ENCODE results near the gene TBCB.
A peak's percentile ranks its signal among the peaks of the same experiment; 100 is the strongest.
"Not testable (repeated sequence)": the region's sequence is repeated elsewhere in the genome, so short reads cannot be mapped to it uniquely, and the experiment has no call there.

TBCB gene

DNA sequence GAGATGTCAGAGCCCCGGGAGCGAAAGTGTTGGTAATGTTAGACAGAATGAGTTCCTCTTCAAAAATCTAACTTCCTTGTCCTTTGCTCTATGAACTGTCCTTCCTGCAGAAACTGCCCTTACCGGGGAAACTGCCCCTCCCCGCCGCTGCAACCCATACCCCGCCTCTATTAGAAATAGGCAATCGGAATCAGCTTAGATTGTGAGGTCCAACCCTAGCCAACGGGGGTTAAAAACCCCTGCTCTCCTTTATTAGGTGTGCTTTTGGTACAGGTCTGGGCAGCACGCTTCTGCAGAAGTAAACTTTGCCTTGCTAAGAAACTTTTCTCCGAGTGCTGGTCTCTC is 13.1 kb downstream of the TBCB start:
- H3K4me3 ChIP-seq (replicated peaks in 1 of 2; ENCODE audit: low read depth in 2 of 2, low read length in 2 of 2) = peak overlapping the region; percentile 42 to 54
- no peak for DNase-seq (ENCODE audit: low read depth in 2 of 2)
- TF ChIP-seq, protein P1, sequence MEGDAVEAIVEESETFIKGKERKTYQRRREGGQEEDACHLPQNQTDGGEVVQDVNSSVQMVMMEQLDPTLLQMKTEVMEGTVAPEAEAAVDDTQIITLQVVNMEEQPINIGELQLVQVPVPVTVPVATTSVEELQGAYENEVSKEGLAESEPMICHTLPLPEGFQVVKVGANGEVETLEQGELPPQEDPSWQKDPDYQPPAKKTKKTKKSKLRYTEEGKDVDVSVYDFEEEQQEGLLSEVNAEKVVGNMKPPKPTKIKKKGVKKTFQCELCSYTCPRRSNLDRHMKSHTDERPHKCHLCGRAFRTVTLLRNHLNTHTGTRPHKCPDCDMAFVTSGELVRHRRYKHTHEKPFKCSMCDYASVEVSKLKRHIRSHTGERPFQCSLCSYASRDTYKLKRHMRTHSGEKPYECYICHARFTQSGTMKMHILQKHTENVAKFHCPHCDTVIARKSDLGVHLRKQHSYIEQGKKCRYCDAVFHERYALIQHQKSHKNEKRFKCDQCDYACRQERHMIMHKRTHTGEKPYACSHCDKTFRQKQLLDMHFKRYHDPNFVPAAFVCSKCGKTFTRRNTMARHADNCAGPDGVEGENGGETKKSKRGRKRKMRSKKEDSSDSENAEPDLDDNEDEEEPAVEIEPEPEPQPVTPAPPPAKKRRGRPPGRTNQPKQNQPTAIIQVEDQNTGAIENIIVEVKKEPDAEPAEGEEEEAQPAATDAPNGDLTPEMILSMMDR (IDR thresholded peaks at IDR 0.05; ENCODE audit: low read depth, low read length) = no peak

DNA sequence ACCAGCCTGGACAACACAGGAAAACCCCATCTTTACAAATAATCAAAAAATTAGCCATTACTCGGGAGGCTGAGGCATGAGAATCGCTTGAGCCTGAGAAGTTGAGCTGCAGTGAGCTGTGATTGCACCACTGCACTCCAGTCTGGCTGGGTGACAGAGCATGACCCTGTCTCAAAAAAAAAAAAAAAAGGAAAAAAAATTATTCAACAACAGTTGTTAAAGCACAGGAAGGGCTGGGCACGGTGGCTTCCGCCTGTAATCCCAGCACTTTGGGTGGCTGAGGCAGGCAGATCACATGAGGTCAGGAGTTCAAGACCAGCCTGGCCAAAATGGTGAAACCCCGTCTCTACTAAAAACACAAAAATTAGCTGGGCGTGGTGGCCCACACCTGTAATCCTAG is 16.0 kb downstream of the TBCB start:
- DNase-seq (ENCODE audit: low read depth in 2 of 2); H3K4me3 ChIP-seq (replicated peaks in 1 of 2; ENCODE audit: low read depth in 2 of 2, low read length in 2 of 2): not testable (repeated sequence)

DNA sequence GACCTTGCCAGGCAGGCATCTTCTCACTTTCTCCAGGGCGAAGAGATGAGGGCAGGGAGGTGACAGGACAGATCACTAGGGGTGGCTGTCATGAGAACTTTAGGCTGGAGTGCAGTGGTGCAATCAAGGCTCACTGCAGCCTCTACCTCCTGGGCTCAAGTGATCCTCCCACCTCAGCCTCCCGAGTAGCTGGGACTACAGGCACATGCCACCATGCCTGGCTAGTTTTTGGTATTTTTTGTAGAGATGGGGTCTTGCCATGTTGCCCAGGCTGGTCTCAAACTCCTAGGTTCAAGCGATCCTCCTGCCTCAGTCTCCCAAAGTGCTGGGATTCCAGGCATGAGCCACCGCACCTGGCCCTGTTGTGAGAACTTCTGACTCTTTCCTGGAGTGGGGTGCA is 19.6 kb downstream of the TBCB start:
- H3K4me3 ChIP-seq (replicated peaks in 1 of 2; ENCODE audit: low read depth in 2 of 2, low read length in 2 of 2); DNase-seq (ENCODE audit: low read depth in 2 of 2): not testable (repeated sequence)

DNA sequence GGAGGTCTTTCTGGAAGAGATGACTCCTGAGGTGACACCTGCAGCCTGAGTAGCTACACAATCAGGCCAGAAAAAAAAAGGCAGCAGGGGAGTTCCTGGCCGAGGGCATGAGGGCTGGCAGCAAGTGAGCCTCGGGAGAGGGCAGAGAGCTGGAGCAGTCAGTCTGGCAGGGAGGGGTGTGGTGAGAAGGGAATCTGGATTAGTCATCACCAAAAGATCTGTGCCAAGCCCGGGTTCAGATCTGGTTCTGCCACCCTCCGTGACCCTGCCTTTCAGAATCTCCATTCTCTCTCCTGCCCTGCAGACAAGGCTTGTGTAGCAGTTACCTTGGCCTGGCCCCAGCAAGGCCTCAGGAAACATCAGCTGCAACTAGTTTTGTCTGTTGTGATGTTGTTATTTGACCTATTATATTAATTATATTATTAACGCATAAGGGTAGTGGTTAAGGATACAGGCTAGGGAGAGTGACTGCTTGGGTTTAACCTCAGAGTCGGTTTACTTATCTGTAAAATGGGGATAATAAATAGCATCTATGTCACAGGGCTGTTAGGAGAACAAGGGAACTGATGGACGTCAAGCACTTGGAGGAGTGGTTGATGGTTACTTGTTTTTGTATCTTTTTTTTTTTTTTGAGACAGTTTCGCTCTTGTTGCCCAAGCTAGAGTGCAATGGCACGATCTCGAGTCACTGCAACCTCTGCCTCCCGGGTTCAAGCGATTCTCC is 21.9 kb downstream of the TBCB start:
- TF ChIP-seq, protein P1 (IDR thresholded peaks at IDR 0.05; ENCODE audit: low read depth, low read length) = no peak
- peak; percentile 50 to 73 for DNase-seq (ENCODE audit: low read depth in 2 of 2)
- H3K4me3 ChIP-seq (replicated peaks in 1 of 2; ENCODE audit: low read depth in 2 of 2, low read length in 2 of 2) = no peak overlapping the region

DNA sequence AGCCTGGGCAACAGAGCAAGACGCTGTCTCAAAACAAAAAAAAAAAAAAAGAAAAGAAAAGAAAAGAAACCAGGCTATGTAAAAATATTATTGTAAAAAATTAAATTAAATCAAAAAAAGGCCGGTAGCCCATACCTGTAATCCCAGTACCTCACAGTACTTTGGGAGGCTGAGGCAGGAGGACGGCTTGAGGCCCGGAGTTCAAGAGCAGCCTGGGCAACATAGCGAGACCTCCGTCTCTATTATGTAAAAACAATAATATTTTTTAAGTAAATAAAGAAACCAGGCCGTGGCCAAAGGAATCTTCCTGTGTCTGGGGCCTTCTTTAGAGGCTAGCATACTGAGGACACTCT is 23.8 kb downstream of the TBCB start:
- TF ChIP-seq, protein P1 (IDR thresholded peaks at IDR 0.05; ENCODE audit: low read depth, low read length) = no peak
- peak overlapping the region; percentile 90 to 94 for H3K4me3 ChIP-seq (replicated peaks in 1 of 2; ENCODE audit: low read depth in 2 of 2, low read length in 2 of 2)
- no peak for DNase-seq (ENCODE audit: low read depth in 2 of 2)

DNA sequence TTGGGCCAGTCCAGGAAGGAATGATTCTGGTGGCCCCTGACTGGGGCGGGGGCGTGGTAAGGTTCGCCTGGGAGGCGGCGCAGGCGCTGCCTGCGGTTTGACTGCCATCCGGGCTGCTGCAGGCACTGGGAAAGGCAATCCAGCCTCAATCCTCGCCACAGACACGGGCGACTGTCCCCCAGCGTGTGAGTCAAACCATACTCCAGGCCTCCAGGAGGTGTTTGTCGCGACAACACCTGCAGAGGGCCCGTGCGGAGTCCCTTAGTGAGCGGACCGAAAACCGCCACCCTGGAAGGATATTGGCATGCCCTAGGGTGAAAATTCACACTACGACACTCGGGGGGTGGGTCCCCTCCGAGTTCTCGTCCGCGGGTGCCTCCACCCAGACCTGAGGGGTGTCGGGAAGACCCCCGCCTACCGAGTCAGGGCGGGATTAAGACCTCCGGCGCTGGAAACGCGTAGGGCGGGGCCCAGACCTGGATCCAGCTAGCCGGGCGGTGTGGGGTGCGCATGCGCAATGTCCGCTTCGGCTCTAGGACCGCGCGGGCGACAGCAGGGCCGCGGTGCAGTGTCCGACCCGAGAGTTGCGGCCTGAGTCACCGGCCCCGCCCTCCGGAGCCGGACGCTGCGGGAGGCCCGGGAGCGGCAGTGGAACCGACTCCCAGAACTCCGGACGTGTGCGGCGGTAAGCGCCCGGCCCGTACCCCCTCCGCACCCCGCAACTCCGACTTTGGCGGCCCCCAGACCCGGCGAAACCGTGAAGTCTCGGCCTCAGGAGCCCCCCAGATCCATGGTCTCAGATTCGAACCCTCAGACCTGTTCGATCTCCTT is 24.4 kb downstream of the TBCB start, which contains the start of gene CAPNS1:
Gene CAPNS1, plus strand, starts transcription at position 594 of the 831 bp plus-strand sequence. CDS start 946 bp downstream, outside the sequence.
- peak; percentile 95 to 97 for DNase-seq (ENCODE audit: low read depth in 2 of 2)

DNA sequence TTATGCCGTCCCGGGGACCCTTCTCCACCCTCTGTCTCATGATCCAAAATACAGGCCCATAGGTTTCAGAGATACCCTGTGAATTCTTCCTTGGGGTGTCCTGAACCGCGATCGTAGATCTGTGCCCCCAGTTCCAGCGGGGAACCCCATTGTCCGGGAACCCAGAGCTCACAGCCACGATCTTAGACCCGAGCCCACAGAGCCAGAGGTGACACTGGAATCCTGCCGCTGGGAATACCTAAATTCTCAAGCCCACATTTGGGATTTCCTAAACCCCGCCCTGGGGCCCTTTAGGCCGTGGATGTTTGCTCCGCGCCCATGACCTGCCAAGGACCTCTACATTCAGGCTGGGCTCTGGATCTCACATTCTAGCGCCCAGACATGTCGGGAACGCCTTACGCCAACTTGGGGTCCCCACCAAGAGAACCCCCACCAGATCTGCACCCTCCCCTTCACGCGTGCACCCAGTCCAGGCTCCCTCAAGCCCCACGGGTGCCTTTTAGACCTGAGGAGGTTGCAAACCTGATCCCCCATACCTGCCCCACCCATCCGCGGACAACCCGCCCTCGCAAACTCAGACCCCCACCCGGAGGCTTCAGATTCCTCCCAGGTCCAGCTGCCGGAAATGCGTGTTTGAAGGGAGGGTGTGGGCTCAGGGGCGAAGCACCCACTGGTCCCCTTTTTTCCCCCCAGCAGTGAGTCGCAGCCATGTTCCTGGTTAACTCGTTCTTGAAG is 25.2 kb downstream of the TBCB start:
- H3K4me3 ChIP-seq (replicated peaks in 1 of 2; ENCODE audit: low read depth in 2 of 2, low read length in 2 of 2) = peak overlapping the region; percentile 90 to 94
- TF ChIP-seq, protein P1 (IDR thresholded peaks at IDR 0.05; ENCODE audit: low read depth, low read length) = no peak
- peak; percentile 60 to 64 for DNase-seq (ENCODE audit: low read depth in 2 of 2)

More for the DNA sequence above, 24.4 kb downstream of the TBCB start, which contains the start of gene CAPNS1:
- TF ChIP-seq, protein P1 (IDR thresholded peaks at IDR 0.05; ENCODE audit: low read depth, low read length) = no peak
- H3K4me3 ChIP-seq (replicated peaks in 1 of 2; ENCODE audit: low read depth in 2 of 2, low read length in 2 of 2) = peak within 1 kb of the TSS; percentile 90 to 94

Data from cardiac fibroblast (primary cell).